Choroid plexus epithelial cell (primary cell): ENCODE data around the gene CCDC85C.

ENCODE experiments used
- DNase-seq: peaks from one replicate; pipeline ENCODE4 v3.0.0-alpha.2; 2010; ENCODE audit warnings: low read depth
- H3K4me3 ChIP-seq: 2 replicates; pipeline ENCODE4 v1.5.1; 2011; ENCODE audit warnings: low read depth, mild to moderate bottlenecking, control low read depth, low read length, moderate library complexity
- CTCF ChIP-seq: conservative IDR thresholded peaks from 2 replicates; pipeline ENCODE4 v1.5.1; 2011; ENCODE audit warnings: low read depth, mild to moderate bottlenecking, control low read depth, inconsistent platforms, low read length, moderate library complexity

The CCDC85C gene

GRCh38 chr14:99579903-99580571 is 24.0 kb downstream of the CCDC85C start:
- no peak for TF ChIP-seq CTCF
- DNase-seq: no peak
- H3K4me3 ChIP-seq: no peak overlapping the region

GRCh38 chr14:99579120-99579836 is 24.7 kb downstream of the CCDC85C start:
- TF ChIP-seq CTCF: no peak
- H3K4me3 ChIP-seq: no peak overlapping the region
- no peak for DNase-seq

GRCh38 chr14:99578541-99579101 is 25.4 kb downstream of the CCDC85C start:
- no peak overlapping the region for H3K4me3 ChIP-seq
- DNase-seq: no peak
- no peak for TF ChIP-seq CTCF

- TF ChIP-seq CTCF: no peak
- no peak for DNase-seq
- H3K4me3 ChIP-seq: no peak overlapping the region
Observed at GRCh38 chr14:99576761-99577705, 27.0 kb downstream of the CCDC85C start.

GRCh38 chr14:99576304-99576703 is 27.7 kb downstream of the CCDC85C start:
- no peak for TF ChIP-seq CTCF
- no peak overlapping the region for H3K4me3 ChIP-seq
- DNase-seq: no peak

GRCh38 chr14:99575043-99576023 is 28.7 kb downstream of the CCDC85C start:
- no peak for DNase-seq
- H3K4me3 ChIP-seq: no peak overlapping the region
- peak; percentile 31 for TF ChIP-seq CTCF
